ENCODE measurements around the gene SNX25.

The SNX25 gene

GRCh38 chr4:185290656-185291055 is 81.3 kb downstream of the SNX25 start:
- TF ChIP-seq CTCF (IDR thresholded peaks at IDR 0.05; ENCODE audit: extremely low read depth, insufficient read depth, missing control alignments), result no peak
- no peak for DNase-seq (ENCODE audit: low spot score)
- in situ Hi-C loops (cut with MboI; ENCODE audit: low pct_unique_long_range_greater_than_20kb, low sequenced_read_pairs, unreplicated experiment), result no loop called here

- no peak for DNase-seq (ENCODE audit: low spot score)
- TF ChIP-seq CTCF (IDR thresholded peaks at IDR 0.05; ENCODE audit: extremely low read depth, insufficient read depth, missing control alignments), result no peak
- in situ Hi-C loops (cut with MboI; ENCODE audit: low pct_unique_long_range_greater_than_20kb, low sequenced_read_pairs, unreplicated experiment), result no loop called here
Observed at GRCh38 chr4:185293202-185293601, 83.8 kb downstream of the SNX25 start.

GRCh38 chr4:185296665-185297460 is 87.5 kb downstream of the SNX25 start:
- in situ Hi-C loops (cut with MboI; ENCODE audit: low pct_unique_long_range_greater_than_20kb, low sequenced_read_pairs, unreplicated experiment), result no loop called here
- TF ChIP-seq CTCF (IDR thresholded peaks at IDR 0.05; ENCODE audit: extremely low read depth, insufficient read depth, missing control alignments), result no peak
- no peak for DNase-seq (ENCODE audit: low spot score)

- in situ Hi-C loops (cut with MboI; ENCODE audit: low pct_unique_long_range_greater_than_20kb, low sequenced_read_pairs, unreplicated experiment), result no loop called here
- no peak for TF ChIP-seq CTCF (IDR thresholded peaks at IDR 0.05; ENCODE audit: extremely low read depth, insufficient read depth, missing control alignments)
- no peak for DNase-seq (ENCODE audit: low spot score)
Observed at GRCh38 chr4:185298728-185299430, 89.5 kb downstream of the SNX25 start.

- in situ Hi-C loops (cut with MboI; ENCODE audit: low pct_unique_long_range_greater_than_20kb, low sequenced_read_pairs, unreplicated experiment), result loop anchor here (10.0 kb wide), 1 partner anchor 90 kb away; no protein-coding TSS in a partner anchor
- no peak for DNase-seq (ENCODE audit: low spot score)
- no peak for TF ChIP-seq CTCF (IDR thresholded peaks at IDR 0.05; ENCODE audit: extremely low read depth, insufficient read depth, missing control alignments)
Observed at GRCh38 chr4:185304541-185304940, 95.1 kb downstream of the SNX25 start.

GRCh38 chr4:185304944-185305690 is 95.7 kb downstream of the SNX25 start:
- in situ Hi-C loops (cut with MboI; ENCODE audit: low pct_unique_long_range_greater_than_20kb, low sequenced_read_pairs, unreplicated experiment), result loop anchor here (10.0 kb wide), 1 partner anchor 90 kb away; no protein-coding TSS in a partner anchor
- no peak for DNase-seq (ENCODE audit: low spot score)
- TF ChIP-seq CTCF (IDR thresholded peaks at IDR 0.05; ENCODE audit: extremely low read depth, insufficient read depth, missing control alignments), result peak; percentile 65
